PFSK-1 (cell line): ENCODE data around the gene B3GALT2.

Source experiments
- FOXP2 ChIP-seq: optimal IDR thresholded peaks from 2 replicates; pipeline ENCODE3; 2011; ENCODE audit warnings: borderline replicate concordance, control low read depth, inconsistent platforms; ENCODE audit not compliant: insufficient read depth; ENCODE audit errors: extremely low read length, extremely low read depth
- POLR2AphosphoS5 ChIP-seq: IDR thresholded peaks from 2 replicates; pipeline ENCODE4 v1.6.1; 2012; ENCODE audit warnings: low read depth, mild to moderate bottlenecking, control low read depth, low read length, moderate library complexity
- REST ChIP-seq, 2 experiments: IDR thresholded peaks; 2 replicates each; pipeline versions ENCODE4 v1.6.1 to v1.8.0; 2011 to 2012; ENCODE audit warnings: low read depth in 2 of 2, low read length in 2 of 2, control low read depth in 1 of 2, inconsistent platforms in 1 of 2, mild to moderate bottlenecking in 1 of 2, moderate library complexity in 1 of 2; ENCODE audit not compliant: insufficient read depth in 1 of 2
- SIN3A ChIP-seq: IDR thresholded peaks from 2 replicates; pipeline ENCODE4 v1.6.1; 2012; ENCODE audit warnings: mild to moderate bottlenecking, low read length, moderate library complexity, borderline replicate concordance; ENCODE audit not compliant: insufficient read depth
- TAF1 ChIP-seq: IDR thresholded peaks from 2 replicates; pipeline ENCODE4 v1.6.1; 2012; ENCODE audit warnings: low read length, control low read depth, borderline replicate concordance; ENCODE audit not compliant: insufficient read depth

B3GALT2 gene

GRCh38 chr1:193189442-193190095, 3.2 kb upstream of the B3GALT2 start:
- TF ChIP-seq SIN3A = no peak
- TF ChIP-seq REST (IDR thresholded peaks at IDR 0.05; ENCODE audit: insufficient read depth in 1 of 2, low read depth in 2 of 2, low read length in 2 of 2) = no peak
- TF ChIP-seq FOXP2 = no peak
- TF ChIP-seq POLR2AphosphoS5 = no peak
- TF ChIP-seq TAF1 = no peak

GRCh38 chr1:193187114-193187513, 701 bp upstream of the B3GALT2 start:
- no peak for TF ChIP-seq REST (IDR thresholded peaks at IDR 0.05; ENCODE audit: insufficient read depth in 1 of 2, low read depth in 2 of 2, low read length in 2 of 2)
- TF ChIP-seq SIN3A = no peak
- no peak for TF ChIP-seq TAF1

- TF ChIP-seq REST (IDR thresholded peaks at IDR 0.05; ENCODE audit: insufficient read depth in 1 of 2, low read depth in 2 of 2, low read length in 2 of 2) = no peak
- TF ChIP-seq POLR2AphosphoS5 = no peak
- TF ChIP-seq FOXP2 = no peak
- no peak for TF ChIP-seq TAF1
- TF ChIP-seq SIN3A = no peak
Observed at GRCh38 chr1:193185211-193185610, 1.2 kb downstream of the B3GALT2 start.

GRCh38 chr1:193184776-193185175, 1.6 kb downstream of the B3GALT2 start:
- TF ChIP-seq FOXP2 (no peak), SIN3A (no peak), TAF1 (no peak), POLR2AphosphoS5 (no peak), REST (IDR thresholded peaks at IDR 0.05; ENCODE audit: insufficient read depth in 1 of 2, low read depth in 2 of 2, low read length in 2 of 2) (no peak)

GRCh38 chr1:193183019-193183627, 3.3 kb downstream of the B3GALT2 start:
- TF ChIP-seq SIN3A = no peak
- no peak for TF ChIP-seq TAF1
- TF ChIP-seq FOXP2 = no peak
- TF ChIP-seq REST (IDR thresholded peaks at IDR 0.05; ENCODE audit: insufficient read depth in 1 of 2, low read depth in 2 of 2, low read length in 2 of 2) = no peak
- no peak for TF ChIP-seq POLR2AphosphoS5
